GM12864 (cell line): ENCODE measurements around the gene MAGEA6.
"Not testable (repeated sequence)": the region's sequence is repeated elsewhere in the genome, so short reads cannot be mapped to it uniquely, and the experiment has no call there.

ENCODE experiments used
- DNase-seq: peaks from one replicate; pipeline ENCODE4 v3.0.0-alpha.2; 2011; ENCODE audit warnings: low read depth
- H3K4me3 ChIP-seq: 2 replicates; pipeline ENCODE4 v1.5.1; 2011; ENCODE audit warnings: mild to moderate bottlenecking, low read depth, low read length, control low read depth
- CTCF ChIP-seq: IDR thresholded peaks from 2 replicates; pipeline ENCODE4 v1.5.1; 2011; ENCODE audit warnings: low read depth, mild to moderate bottlenecking, moderate library complexity, low read length, control low read depth, inconsistent platforms; ENCODE audit errors: missing control alignments

MAGEA6 gene

GRCh38 chrX:152735860-152736511 lies 33.5 kb downstream of the MAGEA6 start:
- TF ChIP-seq CTCF = no peak
- no peak overlapping the region for H3K4me3 ChIP-seq
- DNase-seq = no peak

- no peak for TF ChIP-seq CTCF
- DNase-seq = no peak
- H3K4me3 ChIP-seq = no peak overlapping the region
Observed at GRCh38 chrX:152735101-152735500, 34.4 kb downstream of the MAGEA6 start.

- not testable (repeated sequence) for DNase-seq, H3K4me3 ChIP-seq
Observed at GRCh38 chrX:152734143-152734858, 35.2 kb downstream of the MAGEA6 start.

GRCh38 chrX:152733261-152733975 lies 36.1 kb downstream of the MAGEA6 start, which contains the start of the genes CSAG1 and MAGEA12:
Gene CSAG1, minus strand, starts transcription at chrX:152733721. Its CDS starts 1,261 bp downstream, at chrX:152732460.
Gene MAGEA12, plus strand, starts transcription at chrX:152733757. Its CDS starts 2,405 bp downstream, at chrX:152736162.
- no peak for DNase-seq
- TF ChIP-seq CTCF = no peak
- H3K4me3 ChIP-seq = no peak within 1 kb of the TSS

GRCh38 chrX:152725409-152725808 lies 44.1 kb downstream of the MAGEA6 start:
- no peak for DNase-seq
- TF ChIP-seq CTCF = no peak
- no peak overlapping the region for H3K4me3 ChIP-seq
